ENCODE measurements around the gene ZDHHC13. TPM values are rescaled to one million over a fixed set of nuclear protein-coding genes. Genes with fewer than 3 reads are reported as not detected.

Gene ZDHHC13
- total RNA-seq, 1 experiment from 2014 or later: 22.4 TPM

- H3K4me1 Mint-ChIP-seq (ENCODE audit: low read depth, unreplicated experiment): no peaks in the 10 kb centered on the region
- no peak for DNase-seq
- H3K9me3 Mint-ChIP-seq (ENCODE audit: low read depth, unreplicated experiment): no peaks in the 10 kb centered on the region
- H3K27ac Mint-ChIP-seq (ENCODE audit: unreplicated experiment): no peak overlapping the region
- no peak overlapping the region for H3K4me3 Mint-ChIP-seq (ENCODE audit: low read depth, unreplicated experiment)
- no TSS peak for BruUV-seq (replicated peaks)
- peaks cover 30% of the 10 kb centered on the region for H3K27me3 Mint-ChIP-seq (ENCODE audit: unreplicated experiment)
- TF ChIP-seq CTCF (IDR thresholded peaks at IDR 0.05; ENCODE audit: unreplicated experiment): no peak
- CTCF ChIA-PET: interaction anchor here (0.7 kb wide), 1 partner anchor 28 kb away, joined by 5 read pairs; no protein-coding TSS in a partner anchor
- H3K36me3 Mint-ChIP-seq (ENCODE audit: insufficient read depth, unreplicated experiment): no peaks in the 10 kb centered on the region
- intact Hi-C loops (cut with micrococcal nuclease; ENCODE audit: unreplicated experiment): no loop called here
Measured at GRCh38 chr11:19216709-19217374, 99.9 kb downstream of the ZDHHC13 start.

- H3K4me1 Mint-ChIP-seq (ENCODE audit: low read depth, unreplicated experiment): no peaks in the 10 kb centered on the region
- no peaks in the 10 kb centered on the region for H3K9me3 Mint-ChIP-seq (ENCODE audit: low read depth, unreplicated experiment)
- BruUV-seq (replicated peaks): no TSS peak
- no peaks in the 10 kb centered on the region for H3K36me3 Mint-ChIP-seq (ENCODE audit: insufficient read depth, unreplicated experiment)
- H3K4me3 Mint-ChIP-seq (ENCODE audit: low read depth, unreplicated experiment): no peak overlapping the region
- no peak overlapping the region for H3K27ac Mint-ChIP-seq (ENCODE audit: unreplicated experiment)
- DNase-seq: no peak
- intact Hi-C loops (cut with micrococcal nuclease; ENCODE audit: unreplicated experiment): no loop called here
- CTCF ChIA-PET: no interaction called here
- TF ChIP-seq CTCF (IDR thresholded peaks at IDR 0.05; ENCODE audit: unreplicated experiment): no peak
- peaks cover 26% of the 10 kb centered on the region for H3K27me3 Mint-ChIP-seq (ENCODE audit: unreplicated experiment)
Measured at GRCh38 chr11:19218216-19218615, 101.2 kb downstream of the ZDHHC13 start.

GRCh38 chr11:19218786-19219460 lies 102.0 kb downstream of the ZDHHC13 start:
- CTCF ChIA-PET: no interaction called here
- intact Hi-C loops (cut with micrococcal nuclease; ENCODE audit: unreplicated experiment): no loop called here
- Mint-ChIP-seq H3K4me1 (ENCODE audit: low read depth, unreplicated experiment) (no peaks in the 10 kb centered on the region), H3K36me3 (ENCODE audit: insufficient read depth, unreplicated experiment) (no peaks in the 10 kb centered on the region), H3K9me3 (ENCODE audit: low read depth, unreplicated experiment) (no peaks in the 10 kb centered on the region), H3K27ac (ENCODE audit: unreplicated experiment) (no peak overlapping the region), H3K4me3 (ENCODE audit: low read depth, unreplicated experiment) (no peak overlapping the region), H3K27me3 (ENCODE audit: unreplicated experiment) (peaks cover 19% of the 10 kb centered on the region)
- no peak for DNase-seq
- no TSS peak for BruUV-seq (replicated peaks)
- TF ChIP-seq CTCF (IDR thresholded peaks at IDR 0.05; ENCODE audit: unreplicated experiment): no peak

GRCh38 chr11:19220903-19221724 lies 104.1 kb downstream of the ZDHHC13 start:
- intact Hi-C loops (cut with micrococcal nuclease; ENCODE audit: unreplicated experiment): no loop called here
- Mint-ChIP-seq H3K27me3 (ENCODE audit: unreplicated experiment) (no peaks in the 10 kb centered on the region), H3K36me3 (ENCODE audit: insufficient read depth, unreplicated experiment) (no peaks in the 10 kb centered on the region), H3K4me3 (ENCODE audit: low read depth, unreplicated experiment) (no peak overlapping the region), H3K9me3 (ENCODE audit: low read depth, unreplicated experiment) (no peaks in the 10 kb centered on the region), H3K27ac (ENCODE audit: unreplicated experiment) (no peak overlapping the region), H3K4me1 (ENCODE audit: low read depth, unreplicated experiment) (no peaks in the 10 kb centered on the region)
- no peak for DNase-seq
- CTCF ChIA-PET: no interaction called here
- TF ChIP-seq CTCF (IDR thresholded peaks at IDR 0.05; ENCODE audit: unreplicated experiment): no peak
- BruUV-seq (replicated peaks): no TSS peak
